NOMO-1 treated with DMSO at 0.1 percent for 48 hours (cell line): ENCODE measurements around the gene FOXRED1.
"Not testable (repeated sequence)": the region's sequence is repeated elsewhere in the genome, so short reads cannot be mapped to it uniquely, and the experiment has no call there.

Experiments used
- DNase-seq: peaks from one replicate; lab custom pipeline; 2025; ENCODE audit not compliant: unreplicated experiment; lab: John Stamatoyannopoulos, UW

Gene FOXRED1

GRCh38 chr11:126277322-126277721 is 8.4 kb downstream of the FOXRED1 start:
- no peak for DNase-seq

- no peak for DNase-seq
These were observed 8.8 kb downstream of the FOXRED1 start for GRCh38 chr11:126277780-126278179.

- no peak for DNase-seq
These were observed 10.2 kb downstream of the FOXRED1 start for GRCh38 chr11:126279191-126279590.

- peak; percentile 46 for DNase-seq
These were observed 11.6 kb downstream of the FOXRED1 start for GRCh38 chr11:126280595-126280994.

- DNase-seq: no peak
These were observed 12.3 kb downstream of the FOXRED1 start for GRCh38 chr11:126281245-126281644.

GRCh38 chr11:126281666-126282175 is 12.8 kb downstream of the FOXRED1 start:
- DNase-seq: no peak

GRCh38 chr11:126282361-126282735 is 13.4 kb downstream of the FOXRED1 start:
- DNase-seq: no peak

GRCh38 chr11:126282736-126283591 is 14.0 kb downstream of the FOXRED1 start, which contains the start of gene TIRAP:
Gene TIRAP, plus strand, starts transcription at chr11:126283093. Its CDS starts 7,802 bp downstream, at chr11:126290895.
- peak; percentile 62 for DNase-seq

- DNase-seq: peak; percentile 56
These were observed 15.9 kb downstream of the FOXRED1 start for GRCh38 chr11:126284829-126285228.

- DNase-seq: no peak
These were observed 19.3 kb downstream of the FOXRED1 start for GRCh38 chr11:126288237-126288636.

GRCh38 chr11:126290887-126291286 is 21.9 kb downstream of the FOXRED1 start:
- no peak for DNase-seq

- no peak for DNase-seq
These were observed 24.8 kb downstream of the FOXRED1 start for GRCh38 chr11:126293726-126294125.

- DNase-seq: no peak
These were observed 28.1 kb downstream of the FOXRED1 start for GRCh38 chr11:126297004-126297403.

- DNase-seq: peak; percentile 82
These were observed 34.9 kb downstream of the FOXRED1 start, which contains the start of gene DCPS for GRCh38 chr11:126303623-126304456. Gene DCPS, plus strand, starts transcription at chr11:126304060. Its CDS starts 21 bp downstream, at chr11:126304081.

- DNase-seq: no peak
These were observed 35.6 kb downstream of the FOXRED1 start for GRCh38 chr11:126304457-126305075.

- no peak for DNase-seq
These were observed 36.7 kb downstream of the FOXRED1 start for GRCh38 chr11:126305699-126306098.

GRCh38 chr11:126307706-126308105 is 38.8 kb downstream of the FOXRED1 start:
- peak; percentile 68 for DNase-seq

- DNase-seq: no peak
These were observed 39.3 kb downstream of the FOXRED1 start for GRCh38 chr11:126308271-126308671.

- not testable (repeated sequence) for DNase-seq
These were observed 39.8 kb downstream of the FOXRED1 start for GRCh38 chr11:126308771-126309170.

GRCh38 chr11:126310200-126310991 is 41.4 kb downstream of the FOXRED1 start:
- DNase-seq: peak; percentile 61
